ENCODE measurements around the gene KLK2.

GRCh38 chr19:50926144-50926543 is 52.9 kb downstream of the KLK2 start:
- TF ChIP-seq CTCF (conservative IDR thresholded peaks at IDR 0.05 in 1 of 2, IDR thresholded peaks at IDR 0.05 in 1 of 2; ENCODE audit: low read depth in 1 of 2, low read length in 2 of 2) (no peak), EZH2 (IDR thresholded peaks at IDR 0.05; ENCODE audit: low read length, missing control alignments) (no peak)
